Frontal cortex (tissue), 4 donors: ENCODE measurements around the gene ADD1. TPM values are rescaled to one million over a fixed set of nuclear protein-coding genes. Genes with fewer than 3 reads are reported as not detected.

Experiments used
- DNase-seq, 2 donors: peaks; one replicate each; pipeline ENCODE4 v3.0.0; 2012; ENCODE audit warnings: low spot score in 2 of 2
- FAIRE-seq: peaks from 2 replicates; lab custom pipeline; 2012; peaks lifted over from hg19 to GRCh38; lab: Jason Lieb, UNC
- total RNA-seq: library from RNA; depleted of rRNA; stranded (reverse); fragments of >200 nt; gene quantifications from one replicate; pipeline ENCODE4 v1.2.3, GENCODE V29; 2014
- donor health status: control.
- donor health status: control.
- donor health status: control.

ADD1 gene
- total RNA-seq = 178 TPM

- DNase-seq (peak; percentile 97 to 98), FAIRE-seq (no peak)
Observed at GRCh38 chr4:2843263-2843940, at the start of gene ADD1. ADD1 (plus strand) TSS chr4:2843844; CDS start chr4:2875916, 32,072 bp downstream.

- FAIRE-seq (no peak), DNase-seq (no peak)
Observed at GRCh38 chr4:2794486-2795299, 49.0 kb upstream of the ADD1 start.

GRCh38 chr4:2795300-2795892 lies 48.2 kb upstream of the ADD1 start:
- DNase-seq (no peak), FAIRE-seq (no peak)

GRCh38 chr4:2795893-2796848 lies 47.5 kb upstream of the ADD1 start:
- FAIRE-seq (no peak), DNase-seq (no peak)

GRCh38 chr4:2796849-2797544 lies 46.6 kb upstream of the ADD1 start:
- no peak for FAIRE-seq
- no peak for DNase-seq

GRCh38 chr4:2797545-2798305 lies 45.9 kb upstream of the ADD1 start:
- DNase-seq = no peak
- no peak for FAIRE-seq

- DNase-seq (no peak), FAIRE-seq (no peak)
Observed at GRCh38 chr4:2798399-2799223, 45.0 kb upstream of the ADD1 start.

- no peak for FAIRE-seq
- DNase-seq = no peak
Observed at GRCh38 chr4:2799224-2799911, 44.3 kb upstream of the ADD1 start.

GRCh38 chr4:2799971-2800690 lies 43.5 kb upstream of the ADD1 start:
- DNase-seq (no peak), FAIRE-seq (no peak)

- DNase-seq = peak; percentile 64 to 82
- no peak for FAIRE-seq
Observed at GRCh38 chr4:2800691-2801596, 42.7 kb upstream of the ADD1 start.

GRCh38 chr4:2802618-2803531 lies 40.8 kb upstream of the ADD1 start:
- FAIRE-seq = no peak
- DNase-seq = no peak

- FAIRE-seq (no peak), DNase-seq (no peak)
Observed at GRCh38 chr4:2803624-2804448, 39.8 kb upstream of the ADD1 start.

GRCh38 chr4:2804449-2804972 lies 39.1 kb upstream of the ADD1 start:
- no peak for DNase-seq
- no peak for FAIRE-seq
